ENCODE data around the gene MUC21.
"Not testable (repeated sequence)": the region's sequence is repeated elsewhere in the genome, so short reads cannot be mapped to it uniquely, and the experiment has no call there.

GRCh38 chr6:30969171-30969570, 14.3 kb upstream of the MUC21 start:
- TF ChIP-seq POLR2A, CTCF (IDR thresholded peaks at IDR 0.05): not testable (repeated sequence)
